PC-3 (cell line): ENCODE measurements around the gene GPR132. TPM values are rescaled to one million over a fixed set of nuclear protein-coding genes. Genes with fewer than 3 reads are reported as not detected.
"Not testable (repeated sequence)": the region's sequence is repeated elsewhere in the genome, so short reads cannot be mapped to it uniquely, and the experiment has no call there.

Experiments
- ATAC-seq: fragments of 200-7000 bp; cut with Tn5 transposase; 2 replicates; pipeline ENCODE4 v1.9.1; 2020; ENCODE audit warnings: mild to moderate bottlenecking, moderate library complexity
- BruUV-seq: library from RNA; stranded (reverse); fragments of 400-500 nt; replicated peaks from 2 replicates; lab custom pipeline; 2021; lab: Mats Ljungman, UMichigan
- CTCF ChIA-PET: fragments of 300-600 bp; sonication (Branson Sonifier 250); formaldehyde crosslinking; loops from one replicate; lab custom pipeline; 2022; ENCODE audit warnings: antibody characterized with exemption; lab: Charles Lee
- POLR2A ChIA-PET: fragments of 300-600 bp; sonication (Branson Sonifier 250); formaldehyde crosslinking; loops from one replicate; lab custom pipeline; 2022; ENCODE audit warnings: antibody characterized with exemption; ENCODE audit not compliant: unreplicated experiment; lab: Charles Lee
- DNase-seq: peaks from one replicate; pipeline ENCODE4 v3.0.0-alpha.2; 2015
- H2AFZ ChIP-seq: fragments of 300-600 bp; sonication (generic); 2 replicates; pipeline ENCODE4 v1.6.0; 2016; ENCODE audit warnings: antibody characterized with exemption, low read length
- H3F3A ChIP-seq: fragments of 300-600 bp; sonication (generic); one replicate; pipeline ENCODE4 v1.6.0; 2017; ENCODE audit warnings: antibody characterized with exemption, low read length, control low read depth, mild to moderate bottlenecking; ENCODE audit not compliant: unreplicated experiment
- H3K27ac ChIP-seq: fragments of 300-600 bp; sonication (generic); 2 replicates; pipeline ENCODE4 v1.5.1; 2016; ENCODE audit warnings: mild to moderate bottlenecking, low read length
- H3K27me3 ChIP-seq: fragments of 300-600 bp; sonication (generic); 2 replicates; pipeline ENCODE4 v1.6.1; 2016; ENCODE audit warnings: low read length, mixed read lengths
- H3K36me3 ChIP-seq: fragments of 300-600 bp; sonication (generic); 2 replicates; pipeline ENCODE4 v1.6.1; 2016; ENCODE audit warnings: low read depth, mixed run types, low read length, mixed read lengths
- H3K4me1 ChIP-seq: fragments of 300-600 bp; sonication (generic); 2 replicates; pipeline ENCODE4 v1.5.1; 2016; ENCODE audit warnings: low read length; ENCODE audit not compliant: insufficient read depth
- H3K4me2 ChIP-seq: fragments of 300-600 bp; sonication (generic); 2 replicates; pipeline ENCODE4 v1.6.0; 2016; ENCODE audit warnings: low read length
- H3K4me3 ChIP-seq: fragments of 300-600 bp; sonication (generic); 2 replicates; pipeline ENCODE4 v1.5.1; 2016; ENCODE audit warnings: mild to moderate bottlenecking, low read length, mixed read lengths
- H3K79me2 ChIP-seq: fragments of 300-600 bp; sonication (generic); 2 replicates; pipeline ENCODE4 v1.6.1; 2017; ENCODE audit warnings: low read length, mixed read lengths
- H3K9ac ChIP-seq: fragments of 300-600 bp; sonication (generic); 2 replicates; pipeline ENCODE4 v1.6.0; 2016; ENCODE audit warnings: mild to moderate bottlenecking, low read length
- H3K9me2 ChIP-seq: fragments of 300-600 bp; sonication (generic); replicated peaks from 2 replicates; pipeline ENCODE4 v1.6.1; 2016; ENCODE audit warnings: mixed run types, low read length, mixed read lengths
- H3K9me3 ChIP-seq: fragments of 300-600 bp; sonication (generic); 2 replicates; pipeline ENCODE4 v1.6.1; 2016; ENCODE audit warnings: low read length, mixed read lengths
- H4K20me1 ChIP-seq: fragments of 300-600 bp; sonication (generic); 2 replicates; pipeline ENCODE4 v1.6.1; 2016; ENCODE audit warnings: low read length, mixed read lengths
- CTCF ChIP-seq: fragments of 300-600 bp; sonication (generic); conservative IDR thresholded peaks from 2 replicates; pipeline ENCODE4 v1.5.1; 2017; ENCODE audit warnings: antibody characterized with exemption, low read depth, mild to moderate bottlenecking, low read length
- EZH2 ChIP-seq: fragments of 300-600 bp; sonication (generic); IDR thresholded peaks from one replicate; pipeline ENCODE4 v1.6.1; 2017; ENCODE audit warnings: antibody characterized with exemption, mild to moderate bottlenecking, low read length; ENCODE audit not compliant: unreplicated experiment
- EZH2phosphoT487 ChIP-seq: fragments of 300-600 bp; sonication (generic); IDR thresholded peaks from 2 replicates; pipeline ENCODE4 v1.6.1; 2018; ENCODE audit warnings: mild to moderate bottlenecking, antibody characterized with exemption, low read length, borderline replicate concordance
- intact Hi-C: fragments of 100-400 bp; cut with micrococcal nuclease; formaldehyde crosslinking; loops from 2 replicates; pipeline ENCODE4 v1.9.0; 2023
- total RNA-seq: library from RNA; depleted of rRNA; stranded (reverse); fragments of >200 nt; gene quantifications from 2 replicates; pipeline ENCODE4 v1.2.3, GENCODE V29; 2014

The GPR132 gene
- total RNA-seq, 1 experiment from 2014 or later: 0.04 TPM

GRCh38 chr14:105066240-105067071 lies 1.2 kb upstream of the GPR132 start:
- H3K36me3 ChIP-seq: no peaks in the 10 kb centered on the region
- H3K4me1 ChIP-seq: peaks cover 20% of the 10 kb centered on the region
- no peaks in the 10 kb centered on the region for H4K20me1 ChIP-seq
- H3K79me2 ChIP-seq: no peaks in the 10 kb centered on the region
- TF ChIP-seq EZH2phosphoT487 (no peak), EZH2 (no peak), CTCF (no peak)
- H3K9me2 ChIP-seq: no peaks in the 10 kb centered on the region
- no peak overlapping the region for H3K4me2 ChIP-seq
- no peak overlapping the region for H3K27ac ChIP-seq
- H3K9me3 ChIP-seq: no peaks in the 10 kb centered on the region
- CTCF ChIA-PET: no interaction called here
- no peaks in the 10 kb centered on the region for H3K27me3 ChIP-seq
- no TSS peak for BruUV-seq
- no peak overlapping the region for H2AFZ ChIP-seq
- no peak overlapping the region for H3K4me3 ChIP-seq
- POLR2A ChIA-PET: no interaction called here
- intact Hi-C loops: no loop called here
- H3K9ac ChIP-seq: no peak overlapping the region
- no peaks in the 10 kb centered on the region for H3F3A ChIP-seq
- ATAC-seq: no peak
- DNase-seq: no peak

- Histone ChIP-seq H3K9ac (no peak overlapping the region), H3K36me3 (no peaks in the 10 kb centered on the region), H3F3A (no peaks in the 10 kb centered on the region), H3K4me1 (peaks cover 20% of the 10 kb centered on the region), H3K9me3 (no peaks in the 10 kb centered on the region), H2AFZ (no peak overlapping the region), H3K27me3 (no peaks in the 10 kb centered on the region), H3K9me2 (no peaks in the 10 kb centered on the region), H4K20me1 (no peaks in the 10 kb centered on the region), H3K4me2 (no peak overlapping the region), H3K79me2 (no peaks in the 10 kb centered on the region), H3K27ac (no peak overlapping the region), H3K4me3 (no peak overlapping the region)
- POLR2A ChIA-PET: no interaction called here
- no TSS peak for BruUV-seq
- CTCF ChIA-PET: no interaction called here
- ATAC-seq: no peak
- TF ChIP-seq EZH2phosphoT487 (no peak), CTCF (no peak), EZH2 (no peak)
- peak; percentile 13 for DNase-seq
- intact Hi-C loops: no loop called here
Measured at GRCh38 chr14:105064721-105065143, 498 bp downstream of the GPR132 start.

GRCh38 chr14:105064001-105064400 lies 1.2 kb downstream of the GPR132 start:
- peaks cover 20% of the 10 kb centered on the region for H3K4me1 ChIP-seq
- no peak for ATAC-seq
- POLR2A ChIA-PET: no interaction called here
- H3K9me2 ChIP-seq: no peaks in the 10 kb centered on the region
- no peak overlapping the region for H2AFZ ChIP-seq
- no peaks in the 10 kb centered on the region for H3K9me3 ChIP-seq
- H3K27me3 ChIP-seq: no peaks in the 10 kb centered on the region
- intact Hi-C loops: no loop called here
- H3K4me2 ChIP-seq: no peak overlapping the region
- no peak overlapping the region for H3K9ac ChIP-seq
- TF ChIP-seq CTCF (no peak), EZH2phosphoT487 (no peak), EZH2 (no peak)
- DNase-seq: no peak
- CTCF ChIA-PET: no interaction called here
- H3K27ac ChIP-seq: no peak overlapping the region
- no peaks in the 10 kb centered on the region for H4K20me1 ChIP-seq
- H3K4me3 ChIP-seq: no peak overlapping the region
- no TSS peak for BruUV-seq
- H3K79me2 ChIP-seq: no peaks in the 10 kb centered on the region
- H3F3A ChIP-seq: no peaks in the 10 kb centered on the region
- H3K36me3 ChIP-seq: no peaks in the 10 kb centered on the region

- H2AFZ ChIP-seq, DNase-seq, H3K4me3 ChIP-seq, H3K9me2 ChIP-seq, H3K27me3 ChIP-seq, H3K4me2 ChIP-seq, H3K27ac ChIP-seq, POLR2A ChIA-PET, H3K79me2 ChIP-seq, BruUV-seq, H3F3A ChIP-seq, CTCF ChIA-PET, H3K9ac ChIP-seq, intact Hi-C loops, H4K20me1 ChIP-seq, H3K9me3 ChIP-seq, H3K36me3 ChIP-seq, ATAC-seq: not testable (repeated sequence)
- peaks cover 20% of the 10 kb centered on the region for H3K4me1 ChIP-seq
Measured at GRCh38 chr14:105063506-105063905, 1.7 kb downstream of the GPR132 start.
